Caki2 (cell line): Measurements from ENCODE around the gene DYNLRB1. TPM values are rescaled to one million over a fixed set of nuclear protein-coding genes. Genes with fewer than 3 reads are reported as not detected.
"Not testable (repeated sequence)": the region's sequence is repeated elsewhere in the genome, so short reads cannot be mapped to it uniquely, and the experiment has no call there.

Experiments
- DNase-seq: peaks from one replicate; pipeline ENCODE4 v3.0.0-alpha.2; 2015; ENCODE audit warnings: low read depth
- in situ Hi-C: cut with HindIII; loops from 2 replicates; pipeline ENCODE4 v1.10.0; 2016; ENCODE audit warnings: low sequenced_read_pairs, low pct_unique_long_range_greater_than_20kb, mixed read lengths
- total RNA-seq: library from RNA; depleted of rRNA; stranded (reverse); fragments of >200 nt; shearing (Covaris generic); gene quantifications from 2 replicates; pipeline ENCODE4 v1.2.3, GENCODE V29; 2014; ENCODE audit warnings: low replicate concordance

Gene DYNLRB1
- total RNA-seq, 1 experiment from 2014 or later = 180 TPM

DNA sequence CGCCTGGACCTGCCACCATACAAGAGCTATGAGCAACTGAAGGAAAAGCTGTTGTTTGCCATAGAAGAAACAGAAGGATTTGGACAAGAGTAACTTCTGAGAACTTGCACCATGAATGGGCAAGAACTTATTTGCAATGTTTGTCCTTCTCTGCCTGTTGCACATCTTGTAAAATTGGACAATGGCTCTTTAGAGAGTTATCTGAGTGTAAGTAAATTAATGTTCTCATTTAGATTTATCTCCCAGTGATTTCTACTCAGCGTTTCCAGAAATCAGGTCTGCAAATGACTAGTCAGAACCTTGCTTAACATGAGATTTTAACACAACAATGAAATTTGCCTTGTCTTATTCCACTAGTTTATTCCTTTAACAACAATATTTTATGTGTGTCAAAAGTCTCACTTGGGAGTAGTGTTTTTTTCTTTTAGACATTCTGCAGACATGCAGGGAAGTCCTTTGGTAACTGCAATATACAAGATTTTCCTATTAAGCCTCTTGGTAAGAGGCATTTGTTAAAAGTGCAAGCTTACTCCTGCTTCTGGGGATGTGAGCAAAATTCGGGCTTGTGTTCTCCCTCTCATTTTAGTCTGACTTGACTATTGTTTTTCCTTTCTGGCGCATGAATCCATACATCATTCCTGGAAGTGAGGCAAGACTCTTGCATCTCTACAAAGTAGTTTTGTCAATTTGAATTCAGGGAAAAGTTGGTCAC lies 8.4 kb upstream of the DYNLRB1 start:
- DNase-seq = no peak
- in situ Hi-C loops = no loop called here

DNA sequence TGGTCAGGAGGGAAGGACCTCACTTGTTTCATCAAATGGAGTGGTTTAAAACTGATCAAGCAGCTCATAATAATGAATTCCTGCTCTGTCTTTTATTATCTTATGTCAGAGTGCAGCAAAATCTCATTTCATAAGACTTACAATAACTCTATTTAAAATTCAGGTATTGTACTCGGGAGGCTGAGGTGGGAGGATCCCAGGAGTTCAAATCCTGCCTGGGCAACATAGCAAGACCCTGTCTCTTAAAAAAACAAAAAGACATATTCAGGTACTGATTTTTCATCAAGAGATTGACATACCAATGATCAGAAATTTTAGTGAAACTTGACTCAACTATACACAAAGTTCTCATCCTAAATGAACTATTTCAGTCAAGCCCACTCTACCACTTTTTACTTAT lies 5.6 kb upstream of the DYNLRB1 start:
- DNase-seq = no peak
- in situ Hi-C loops = no loop called here

- in situ Hi-C loops = no loop called here
- DNase-seq = peak; percentile 72
These were observed 4.3 kb upstream of the DYNLRB1 start for GRCh38 chr20:34511891-34512265.

GRCh38 chr20:34512266-34512954 lies 3.8 kb upstream of the DYNLRB1 start:
- DNase-seq = peak; percentile 69
- in situ Hi-C loops = no loop called here

GRCh38 chr20:34512955-34513419 lies 3.2 kb upstream of the DYNLRB1 start:
- in situ Hi-C loops = no loop called here
- DNase-seq = peak; percentile 79

DNA sequence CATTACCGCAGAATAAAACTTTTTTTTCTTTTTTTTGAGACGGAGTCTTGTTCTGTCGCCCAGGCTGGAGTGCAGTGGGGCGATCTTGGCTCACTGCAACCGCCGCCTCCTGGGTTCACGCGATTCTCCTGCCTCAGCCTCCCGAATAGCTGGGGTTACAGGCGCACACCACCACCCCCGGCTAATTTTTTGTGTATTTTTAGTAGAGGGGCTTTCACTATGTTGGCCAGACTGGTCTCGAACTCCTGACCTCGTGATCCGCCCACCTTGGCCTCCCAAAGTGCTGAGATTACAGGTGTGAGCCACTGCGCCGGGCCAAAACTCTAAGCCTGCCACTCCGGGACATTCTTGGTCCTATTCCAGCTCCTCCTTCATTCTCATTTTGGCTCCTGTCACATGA lies 2.2 kb upstream of the DYNLRB1 start:
- in situ Hi-C loops = not testable (repeated sequence)

GRCh38 chr20:34514897-34515483 lies 1.2 kb upstream of the DYNLRB1 start:
- no peak for DNase-seq
- in situ Hi-C loops = no loop called here

More for the DNA sequence above, 2.2 kb upstream of the DYNLRB1 start:
- DNase-seq = not testable (repeated sequence)

GRCh38 chr20:34515484-34516246 lies 557 bp upstream of the DYNLRB1 start:
- peak; percentile 75 for DNase-seq
- in situ Hi-C loops = no loop called here

GRCh38 chr20:34517114-34517505 lies 888 bp downstream of the DYNLRB1 start:
- in situ Hi-C loops = no loop called here
- no peak for DNase-seq

- DNase-seq, in situ Hi-C loops: not testable (repeated sequence)
These were observed 2.6 kb downstream of the DYNLRB1 start for GRCh38 chr20:34518863-34519262.

GRCh38 chr20:34519841-34520240 lies 3.6 kb downstream of the DYNLRB1 start:
- not testable (repeated sequence) for DNase-seq
- in situ Hi-C loops = loop anchor here (5.0 kb wide), 1 partner anchor 68 kb away; no protein-coding TSS in a partner anchor

DNA sequence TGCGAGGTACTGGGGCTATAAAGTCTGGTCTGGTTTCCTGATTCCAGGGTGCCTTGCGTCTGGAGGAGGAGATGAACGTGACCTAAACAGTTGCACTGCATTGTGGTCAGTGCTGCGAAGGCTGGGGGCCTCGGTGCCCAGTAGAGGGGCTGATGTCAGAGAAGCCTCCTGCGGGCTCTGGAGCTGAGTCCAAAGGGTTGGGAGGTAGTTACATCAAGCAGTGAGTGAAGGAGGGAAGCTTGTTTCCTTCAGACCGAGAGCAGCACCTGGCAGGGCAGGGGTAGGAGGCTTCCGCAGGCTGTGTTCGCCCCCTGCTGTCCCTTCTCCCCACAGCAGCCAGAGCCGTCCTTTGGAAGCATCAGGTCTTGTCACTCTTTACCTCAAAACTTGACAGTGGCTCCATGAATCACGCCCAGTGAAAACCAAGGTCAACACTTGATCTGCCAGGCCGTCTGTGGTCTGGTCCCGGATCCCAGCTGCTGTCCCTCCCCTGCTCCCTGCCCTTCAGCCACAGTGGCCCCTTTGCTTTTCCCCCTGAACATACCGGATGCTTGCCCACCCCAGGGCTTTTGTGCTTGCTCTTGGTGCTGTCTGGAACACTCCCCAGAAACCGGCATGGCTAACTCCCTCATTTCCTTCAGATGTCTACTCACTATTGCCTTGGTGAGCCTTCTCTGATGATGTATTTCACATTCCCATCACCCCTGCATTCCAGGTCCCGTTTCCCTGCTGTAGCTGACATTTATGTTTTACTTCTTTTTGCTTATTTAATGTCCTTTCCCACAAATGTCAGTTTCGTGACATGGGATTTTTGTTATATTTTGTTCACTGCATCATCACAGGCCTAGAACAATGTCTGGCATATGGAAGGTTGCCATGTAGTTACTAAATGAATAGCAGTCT lies 7.0 kb downstream of the DYNLRB1 start:
- in situ Hi-C loops = loop anchor here (5.0 kb wide), 1 partner anchor 71 kb away; no protein-coding TSS in a partner anchor

GRCh38 chr20:34524426-34524825 lies 8.2 kb downstream of the DYNLRB1 start:
- DNase-seq = no peak

More for the DNA sequence above, 7.0 kb downstream of the DYNLRB1 start:
- peak; percentile 75 for DNase-seq

GRCh38 chr20:34525342-34525708 lies 9.1 kb downstream of the DYNLRB1 start:
- no peak for DNase-seq
- in situ Hi-C loops = no loop called here

More at GRCh38 chr20:34524426-34524825, 8.2 kb downstream of the DYNLRB1 start:
- in situ Hi-C loops = loop anchor here (5.0 kb wide), 1 partner anchor 72 kb away; no protein-coding TSS in a partner anchor

DNA sequence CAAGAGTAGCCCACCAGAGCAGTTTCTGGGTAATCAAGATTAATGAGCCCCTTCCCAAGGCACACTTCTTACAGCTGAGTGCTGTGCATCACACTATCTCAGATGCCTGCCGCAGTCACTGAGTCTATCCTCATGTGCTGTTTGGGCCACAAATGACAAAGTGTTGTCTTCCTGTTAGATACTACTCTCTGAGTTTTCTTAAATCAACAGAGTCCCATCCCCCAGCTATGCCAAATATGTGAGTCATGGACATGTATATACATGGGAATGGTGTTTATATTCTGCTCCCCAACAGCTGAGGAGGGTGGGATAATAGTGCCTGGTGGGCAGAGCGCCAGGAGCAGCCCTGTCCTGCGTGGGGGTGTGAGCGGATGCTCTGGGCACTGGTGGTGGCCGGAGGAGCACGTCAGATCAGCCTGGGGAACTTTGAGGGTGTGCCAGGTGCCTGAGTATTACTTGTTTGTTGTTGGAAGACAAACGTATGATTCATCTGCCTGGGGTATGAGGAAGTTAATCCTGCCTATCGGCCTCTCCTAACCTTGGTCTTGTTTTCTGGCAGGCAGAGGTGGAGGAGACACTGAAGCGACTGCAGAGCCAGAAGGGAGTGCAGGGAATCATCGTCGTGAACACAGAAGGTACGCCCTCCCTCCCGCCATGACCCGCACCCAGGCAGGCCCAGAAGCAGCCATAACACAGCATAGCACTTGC lies 9.6 kb downstream of the DYNLRB1 start:
- in situ Hi-C loops = no loop called here
- peak; percentile 100 for DNase-seq

DNA sequence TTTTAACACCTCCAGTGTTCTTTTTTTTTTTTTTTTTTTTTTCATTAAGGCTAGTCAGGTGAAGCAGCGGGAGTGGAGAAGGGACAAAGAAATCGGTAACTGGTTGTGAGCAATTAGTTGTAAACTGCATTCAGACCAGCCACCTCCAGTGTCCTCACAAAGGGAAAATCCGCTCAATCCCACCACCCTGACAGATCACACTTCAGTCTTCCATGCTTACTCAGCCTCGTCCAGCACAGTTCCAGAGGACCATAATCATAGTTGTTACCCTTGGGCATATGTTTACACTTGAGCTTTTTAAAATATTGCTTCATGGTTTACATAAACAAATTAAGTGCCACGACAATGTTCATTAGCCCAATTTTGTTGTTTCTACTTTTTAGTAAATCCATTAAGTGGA lies 10.2 kb downstream of the DYNLRB1 start:
- no peak for DNase-seq
- in situ Hi-C loops = no loop called here

- DNase-seq = no peak
These were observed 10.8 kb downstream of the DYNLRB1 start for GRCh38 chr20:34527016-34527415.

More at GRCh38 chr20:34527016-34527415, 10.8 kb downstream of the DYNLRB1 start:
- in situ Hi-C loops = no loop called here
